Measurements from ENCODE around the gene IFT122.
"Not testable (repeated sequence)": the region's sequence is repeated elsewhere in the genome, so short reads cannot be mapped to it uniquely, and the experiment has no call there.

IFT122 gene

GRCh38 chr3:129542747-129543146 lies 102.7 kb downstream of the IFT122 start:
- no peak for FAIRE-seq

- no peak for FAIRE-seq
Observed at GRCh38 chr3:129543156-129543790, 103.2 kb downstream of the IFT122 start, which contains the start of gene H1-8. H1-8 (plus strand) TSS chr3:129543175; CDS start chr3:129543219, 44 bp downstream.

GRCh38 chr3:129543999-129544398 lies 104.0 kb downstream of the IFT122 start:
- FAIRE-seq = no peak

GRCh38 chr3:129545951-129546350 lies 105.9 kb downstream of the IFT122 start:
- not testable (repeated sequence) for FAIRE-seq

GRCh38 chr3:129547241-129547640 lies 107.2 kb downstream of the IFT122 start:
- FAIRE-seq = no peak

- FAIRE-seq = no peak
Observed at GRCh38 chr3:129548104-129548965, 108.3 kb downstream of the IFT122 start.

GRCh38 chr3:129549006-129549800 lies 109.2 kb downstream of the IFT122 start:
- FAIRE-seq = no peak

GRCh38 chr3:129549805-129550204 lies 109.8 kb downstream of the IFT122 start:
- FAIRE-seq = no peak

GRCh38 chr3:129552287-129553050 lies 112.4 kb downstream of the IFT122 start:
- no peak for FAIRE-seq

GRCh38 chr3:129553171-129553570 lies 113.1 kb downstream of the IFT122 start:
- FAIRE-seq = no peak

- FAIRE-seq = no peak
Observed at GRCh38 chr3:129553719-129554118, 113.7 kb downstream of the IFT122 start.

GRCh38 chr3:129554356-129555152 lies 114.5 kb downstream of the IFT122 start:
- FAIRE-seq = no peak

- no peak for FAIRE-seq
Observed at GRCh38 chr3:129555153-129555550, 115.1 kb downstream of the IFT122 start.

- FAIRE-seq = no peak
Observed at GRCh38 chr3:129555616-129556357, 115.8 kb downstream of the IFT122 start.

- no peak for FAIRE-seq
Observed at GRCh38 chr3:129556358-129556695, 116.3 kb downstream of the IFT122 start.

- no peak for FAIRE-seq
Observed at GRCh38 chr3:129556890-129557547, 117.0 kb downstream of the IFT122 start.

- FAIRE-seq = no peak
Observed at GRCh38 chr3:129557548-129557894, 117.5 kb downstream of the IFT122 start.

GRCh38 chr3:129558081-129558771 lies 118.2 kb downstream of the IFT122 start:
- FAIRE-seq = no peak

GRCh38 chr3:129558772-129559564 lies 118.9 kb downstream of the IFT122 start:
- no peak for FAIRE-seq
